Mucosa of descending colon (tissue), 3 donors: ENCODE measurements around the gene FDXACB1. TPM values are rescaled to one million over a fixed set of nuclear protein-coding genes. Genes with fewer than 3 reads are reported as not detected.

Experiments
- ATAC-seq: fragments of 200-7000 bp; cut with Tn5 transposase; one replicate; pipeline ENCODE4 v1.9.1; 2020; ENCODE audit warnings: mild to moderate bottlenecking, moderate library complexity
- DNase-seq, 3 donors: peaks; one replicate each; pipeline ENCODE4 v3.0.0-alpha.2; 2020
- H3K36me3 ChIP-seq: fragments of 200-600 bp; one replicate; pipeline ENCODE4 v1.8.0; 2021; ENCODE audit warnings: low read depth, mild to moderate bottlenecking
- H3K4me1 ChIP-seq: fragments of 200-600 bp; one replicate; pipeline ENCODE4 v1.8.0; 2021; ENCODE audit warnings: low read depth, mild to moderate bottlenecking
- H3K4me3 ChIP-seq: fragments of 200-600 bp; one replicate; pipeline ENCODE4 v1.8.0; 2021; ENCODE audit warnings: mild to moderate bottlenecking
- H3K9me3 ChIP-seq: fragments of 200-600 bp; one replicate; pipeline ENCODE4 v1.8.0; 2021; ENCODE audit warnings: mild to moderate bottlenecking
- intact Hi-C, 2 donors: fragments of 100-400 bp; cut with DNase I in 1 of 2; cut with micrococcal nuclease in 1 of 2; formaldehyde crosslinking; loops; one replicate each; pipeline versions ENCODE4 v1.11.0 to v1.11.1; 2022; cut with DNase I, micrococcal nuclease
- total RNA-seq, 3 donors: library from RNA; stranded (reverse); fragmentation: NEBNext Ultra II Directional in 2 of 3; extraction: Animal tissue kit (Norgen Biotek cat#: 25700) in 2 of 3; gene quantifications; one replicate each; pipeline versions ENCODE4 v1.2.1 to v1.2.4, GENCODE V29; 2021 to 2023
- TF ChIP-seq, protein P1 (sequence below): fragments of 200-600 bp; IDR thresholded peaks from one replicate; pipeline ENCODE4 v1.8.0; 2022; ENCODE audit warnings: antibody characterized with exemption, mild to moderate bottlenecking
- donor health status: DM: no; HTN: no; CAD: no; lungs with moderate emphysema.
- donor health status: DM: no; HTN: no; CAD: no.
- donor health status: DM: no; HTN: yes; CAD: no.

Gene FDXACB1
- total RNA-seq, 3 donors from 2014 or later = 1.7 to 2.7 (median 2.3) TPM

DNA sequence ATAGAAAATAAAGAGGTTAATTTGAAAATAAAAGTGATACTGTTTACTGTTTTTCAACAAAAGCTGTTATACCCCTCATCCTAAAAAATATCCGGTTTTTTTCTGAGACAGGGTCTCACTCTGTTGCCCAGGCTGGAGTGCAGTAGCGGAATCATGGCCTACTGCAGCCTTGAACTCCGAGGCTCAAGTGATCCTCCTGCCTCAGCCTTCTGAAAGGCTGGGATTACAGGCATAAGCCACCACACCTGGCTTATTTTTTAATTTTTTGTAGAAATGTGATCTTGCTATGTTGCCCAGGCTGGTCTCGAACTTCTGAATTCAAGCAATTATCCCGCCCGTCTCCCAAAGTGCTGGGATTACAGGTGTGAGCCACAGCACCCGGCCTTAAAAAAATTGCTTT is 43.3 kb downstream of the FDXACB1 start:
- H3K36me3 ChIP-seq = no peaks in the 10 kb centered on the region
- intact Hi-C loops = loop anchor here in 1 of 2 donors (10.0 kb wide), 2 partner anchors 51 to 251 kb away; no protein-coding TSS in a partner anchor
- DNase-seq (no peak), ATAC-seq (no peak)
- TF ChIP-seq, protein P1, sequence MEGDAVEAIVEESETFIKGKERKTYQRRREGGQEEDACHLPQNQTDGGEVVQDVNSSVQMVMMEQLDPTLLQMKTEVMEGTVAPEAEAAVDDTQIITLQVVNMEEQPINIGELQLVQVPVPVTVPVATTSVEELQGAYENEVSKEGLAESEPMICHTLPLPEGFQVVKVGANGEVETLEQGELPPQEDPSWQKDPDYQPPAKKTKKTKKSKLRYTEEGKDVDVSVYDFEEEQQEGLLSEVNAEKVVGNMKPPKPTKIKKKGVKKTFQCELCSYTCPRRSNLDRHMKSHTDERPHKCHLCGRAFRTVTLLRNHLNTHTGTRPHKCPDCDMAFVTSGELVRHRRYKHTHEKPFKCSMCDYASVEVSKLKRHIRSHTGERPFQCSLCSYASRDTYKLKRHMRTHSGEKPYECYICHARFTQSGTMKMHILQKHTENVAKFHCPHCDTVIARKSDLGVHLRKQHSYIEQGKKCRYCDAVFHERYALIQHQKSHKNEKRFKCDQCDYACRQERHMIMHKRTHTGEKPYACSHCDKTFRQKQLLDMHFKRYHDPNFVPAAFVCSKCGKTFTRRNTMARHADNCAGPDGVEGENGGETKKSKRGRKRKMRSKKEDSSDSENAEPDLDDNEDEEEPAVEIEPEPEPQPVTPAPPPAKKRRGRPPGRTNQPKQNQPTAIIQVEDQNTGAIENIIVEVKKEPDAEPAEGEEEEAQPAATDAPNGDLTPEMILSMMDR = no peak
- no peak overlapping the region for H3K4me3 ChIP-seq
- no peaks in the 10 kb centered on the region for H3K9me3 ChIP-seq
- no peaks in the 10 kb centered on the region for H3K4me1 ChIP-seq

DNA sequence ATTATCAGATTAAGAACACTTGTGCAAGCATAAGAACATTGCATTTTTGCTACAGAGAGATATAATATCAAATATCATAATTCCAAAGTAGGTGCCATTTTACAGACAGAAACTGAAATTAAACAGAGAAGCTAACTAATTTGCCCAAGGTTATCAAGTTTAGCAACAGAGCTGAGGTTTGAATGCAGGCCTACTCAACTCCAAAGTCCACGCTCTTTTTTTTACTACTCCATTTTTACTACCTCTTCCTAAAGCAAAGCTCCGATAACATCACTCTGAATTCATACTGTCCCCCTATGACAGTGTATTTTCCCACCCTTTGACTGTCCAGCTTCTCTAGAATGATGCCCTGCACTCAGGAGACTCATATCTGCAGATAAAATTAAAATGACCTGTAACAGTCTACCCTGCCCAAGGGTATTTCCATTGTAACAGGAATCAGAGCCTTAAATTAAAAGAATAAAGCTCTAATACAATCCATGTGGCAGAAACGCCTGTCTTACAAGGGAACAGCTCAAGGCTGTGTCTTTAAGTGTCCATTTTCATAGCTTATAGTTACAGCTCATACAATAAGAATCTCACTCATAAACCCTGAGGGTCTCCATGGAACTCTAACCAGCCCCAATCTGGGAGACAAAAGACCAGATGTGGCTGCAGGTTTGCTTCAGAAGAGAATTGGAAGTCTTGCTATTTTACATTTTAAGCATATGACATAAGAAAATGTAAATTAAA is 44.4 kb downstream of the FDXACB1 start:
- TF ChIP-seq, protein P1 = no peak
- no peaks in the 10 kb centered on the region for H3K9me3 ChIP-seq
- no peaks in the 10 kb centered on the region for H3K4me1 ChIP-seq
- DNase-seq (no peak), ATAC-seq (peak; percentile 58)
- H3K36me3 ChIP-seq = no peaks in the 10 kb centered on the region
- intact Hi-C loops = loop anchor here in 1 of 2 donors (10.0 kb wide), 2 partner anchors 50 to 250 kb away; no protein-coding TSS in a partner anchor
- no peak overlapping the region for H3K4me3 ChIP-seq

DNA sequence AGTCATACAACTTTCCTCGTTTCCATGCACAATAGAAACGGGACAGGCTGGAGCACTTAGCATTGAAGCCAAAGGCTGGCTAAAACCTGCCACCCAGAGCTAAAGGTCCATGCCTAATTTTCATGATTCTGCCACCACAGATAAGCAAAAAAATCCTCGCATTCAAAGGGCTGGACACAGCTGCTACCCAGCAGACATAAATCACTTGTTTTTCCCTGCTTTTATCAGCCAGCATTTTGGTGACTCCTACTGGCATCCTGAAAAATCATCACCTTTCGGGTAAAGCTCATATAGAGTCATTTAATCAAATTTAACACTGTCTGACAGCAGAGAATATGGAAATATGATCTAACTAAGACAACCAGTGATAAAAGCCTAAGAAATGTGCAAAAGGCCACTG is 45.4 kb downstream of the FDXACB1 start:
- H3K4me1 ChIP-seq = no peaks in the 10 kb centered on the region
- no peaks in the 10 kb centered on the region for H3K36me3 ChIP-seq
- H3K4me3 ChIP-seq = no peak overlapping the region
- H3K9me3 ChIP-seq = no peaks in the 10 kb centered on the region
- TF ChIP-seq, protein P1 = no peak
- DNase-seq (no peak), ATAC-seq (no peak)
- intact Hi-C loops = loop anchor here in 1 of 2 donors (10.0 kb wide), 2 partner anchors 49 to 249 kb away; no protein-coding TSS in a partner anchor

DNA sequence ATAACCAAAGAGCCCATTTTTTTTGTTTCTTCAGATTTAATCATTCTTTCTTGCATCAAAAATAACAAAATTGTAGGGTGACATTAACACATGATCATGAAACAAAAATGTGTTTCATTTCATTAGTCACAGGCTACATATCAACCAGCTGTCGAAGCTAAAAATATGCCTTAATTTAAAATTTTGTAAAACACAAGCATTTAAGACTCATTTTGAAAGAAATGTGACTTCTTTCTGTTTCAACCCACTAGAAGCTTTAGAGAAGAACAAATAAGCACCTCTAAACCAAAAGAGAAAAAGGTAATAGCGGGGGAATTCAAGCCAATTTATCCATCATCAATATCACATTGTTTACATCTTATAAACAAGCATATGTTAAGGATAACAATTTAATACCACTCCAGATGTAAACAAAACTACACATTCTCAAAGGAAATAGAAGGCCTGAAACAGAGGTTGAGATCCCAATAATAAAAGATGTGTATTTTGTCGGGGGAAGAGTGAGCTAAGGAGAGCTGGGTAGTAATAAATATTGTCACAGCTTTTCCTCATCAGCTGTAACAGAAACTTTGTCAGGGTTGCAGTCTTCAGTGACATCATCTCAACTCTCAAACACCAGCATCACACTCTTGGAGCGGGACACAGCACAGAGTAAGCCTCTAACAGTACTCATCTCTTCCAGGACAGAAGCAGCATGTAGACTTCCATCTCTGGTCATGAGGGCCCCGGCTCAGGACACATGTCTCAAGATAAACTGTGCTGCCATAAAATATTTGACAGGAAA is 49.6 kb downstream of the FDXACB1 start:
- ATAC-seq (no peak), DNase-seq (no peak)
- no peaks in the 10 kb centered on the region for H3K36me3 ChIP-seq
- TF ChIP-seq, protein P1 = no peak
- intact Hi-C loops = no loop called here
- H3K4me1 ChIP-seq = no peaks in the 10 kb centered on the region
- H3K9me3 ChIP-seq = no peaks in the 10 kb centered on the region
- H3K4me3 ChIP-seq = no peak overlapping the region

GRCh38 chr11:111826322-111826950 is 52.5 kb downstream of the FDXACB1 start:
- intact Hi-C loops = no loop called here
- no peak for ATAC-seq
- Histone ChIP-seq H3K4me1 (no peaks in the 10 kb centered on the region), H3K36me3 (no peaks in the 10 kb centered on the region), H3K4me3 (no peak overlapping the region), H3K9me3 (no peaks in the 10 kb centered on the region)
- no peak for DNase-seq
- TF ChIP-seq, protein P1 = no peak

Other genes starting within 250 kb of the FDXACB1 start
- 10 to 100 TPM; 28.5 to 48.5 (median 47.0) TPM for gene PPP2R1B, start 112.8 kb downstream of the FDXACB1 start, total RNA-seq
- 10 to 100 TPM; 16.7 to 29.3 (median 21.1) TPM for gene ALG9, start 7.6 kb downstream of the FDXACB1 start, total RNA-seq
- gene CFAP68, start 376 bp upstream of the FDXACB1 start, total RNA-seq = 10 to 100 TPM; 12.2 to 26.4 (median 19.1) TPM
- gene CRYAB, start 32.6 kb upstream of the FDXACB1 start, total RNA-seq = 100 to 1,000 TPM in 1 of 3 donors, 10 to 100 TPM in 2; 13.8 to 331 (median 30.7) TPM
- gene HSPB2, start 33.6 kb upstream of the FDXACB1 start, total RNA-seq = 1 to 10 TPM in 2 of 3 donors, not detected in 1; 1.4 to 4.8 TPM
- gene C11orf52, start 39.7 kb upstream of the FDXACB1 start, total RNA-seq = 10 to 100 TPM in 1 of 3 donors, 1 to 10 TPM in 2; 3.2 to 12.8 (median 7.7) TPM
- 10 to 100 TPM; 11.1 to 61.8 (median 11.7) TPM for gene DIXDC1, start 58.2 kb upstream of the FDXACB1 start, total RNA-seq
- gene DLAT, start 146.2 kb upstream of the FDXACB1 start, total RNA-seq = 10 to 100 TPM; 51.1 to 54.2 (median 51.4) TPM
- gene PIH1D2, start 194.9 kb upstream of the FDXACB1 start, total RNA-seq = 1 to 10 TPM in 2 of 3 donors, under 1 TPM in 1; 0.65 to 2.4 (median 1.5) TPM
- 10 to 100 TPM; 14.6 to 17.4 (median 16.2) TPM for gene NKAPD1, start 195.1 kb upstream of the FDXACB1 start, total RNA-seq
- gene TIMM8B, start 207.6 kb upstream of the FDXACB1 start, total RNA-seq = 10 to 100 TPM; 37.9 to 56.5 (median 42.7) TPM
- gene SDHD, start 207.7 kb upstream of the FDXACB1 start, total RNA-seq = 100 to 1,000 TPM; 185 to 312 (median 202) TPM